HepG2 (cell line): Measurements from ENCODE around the gene NOA1. TPM values are rescaled to one million over a fixed set of nuclear protein-coding genes. Genes with fewer than 3 reads are reported as not detected.

Experiments
- ARNT2 ChIP-seq: sonication (generic); formaldehyde crosslinking; IDR thresholded peaks from 2 replicates; pipeline ENCODE4 v1.8.0; 2022; ENCODE audit warnings: mild to moderate bottlenecking, low read depth, missing genetic modification reagents, moderate library complexity
- ASH2L ChIP-seq: fragments of 300-600, 200-600 bp; sonication (generic); IDR thresholded peaks from 2 replicates; pipeline ENCODE4 v1.7.0; 2017; ENCODE audit warnings: low read depth, mild to moderate bottlenecking, moderate library complexity, mixed read lengths, low read length; ENCODE audit not compliant: insufficient read length
- CREB3 ChIP-seq: sonication (generic); formaldehyde crosslinking; IDR thresholded peaks from 2 replicates; pipeline ENCODE4 v1.5.0; 2020; ENCODE audit warnings: missing genetic modification reagents
- CREM ChIP-seq, 2 experiments: sonication (generic) in 1 of 2; formaldehyde crosslinking in 1 of 2; IDR thresholded peaks; 2 replicates each; pipeline versions ENCODE4 v1.4.0 to v1.6.1; 2016 to 2020; ENCODE audit warnings: antibody characterized with exemption in 1 of 2, mild to moderate bottlenecking in 1 of 2, missing genetic modification reagents in 1 of 2
- ELF4 ChIP-seq: sonication (generic); formaldehyde crosslinking; IDR thresholded peaks from 2 replicates; pipeline ENCODE4 v1.5.0; 2020; ENCODE audit warnings: missing genetic modification reagents, mild to moderate bottlenecking, moderate library complexity, borderline replicate concordance
- GABPB1 ChIP-seq: IDR thresholded peaks from 2 replicates; pipeline ENCODE4 v1.6.1; 2016; ENCODE audit warnings: mild to moderate bottlenecking, missing genetic modification reagents, moderate library complexity, missing compliant biosample characterization
- GATAD2A ChIP-seq: IDR thresholded peaks from 2 replicates; pipeline ENCODE4 v1.6.1; 2016
- GMEB1 ChIP-seq: sonication (generic); formaldehyde crosslinking; IDR thresholded peaks from 2 replicates; pipeline ENCODE4 v1.5.1; 2020; ENCODE audit warnings: missing genetic modification reagents, mild to moderate bottlenecking, borderline replicate concordance
- HNRNPK ChIP-seq: fragments of 200-400 bp; formaldehyde crosslinking; IDR thresholded peaks from 2 replicates; pipeline ENCODE4 v1.6.1; 2018; ENCODE audit warnings: low read length, low read depth, moderate library complexity, mild to moderate bottlenecking; ENCODE audit not compliant: poor library complexity, severe bottlenecking
- IRF2 ChIP-seq: IDR thresholded peaks from 2 replicates; pipeline ENCODE4 v1.6.1; 2018; ENCODE audit warnings: missing genetic modification reagents, missing compliant biosample characterization
- KMT2A ChIP-seq: sonication (generic); formaldehyde crosslinking; IDR thresholded peaks from 2 replicates; pipeline ENCODE4 v1.4.0; 2020; ENCODE audit warnings: missing genetic modification reagents
- NFE2 ChIP-seq: sonication (generic); formaldehyde crosslinking; IDR thresholded peaks from 2 replicates; pipeline ENCODE4 v1.4.0; 2020; ENCODE audit warnings: missing genetic modification reagents
- RNF2 ChIP-seq: fragments of 450-650 bp; conservative IDR thresholded peaks from 2 replicates; pipeline ENCODE4 v1.6.1; 2016; ENCODE audit warnings: low read depth
- SALL2 ChIP-seq: sonication (generic); formaldehyde crosslinking; IDR thresholded peaks from 2 replicates; pipeline ENCODE4 v1.8.1; 2023; ENCODE audit warnings: mild to moderate bottlenecking, missing genetic modification reagents, inconsistent platforms
- SKI ChIP-seq: fragments of 450-650 bp; IDR thresholded peaks from one replicate; pipeline ENCODE4 v1.6.1; 2018; ENCODE audit warnings: mild to moderate bottlenecking; ENCODE audit not compliant: partially characterized antibody
- SMAD1 ChIP-seq: sonication (generic); formaldehyde crosslinking; IDR thresholded peaks from 2 replicates; pipeline ENCODE4 v1.4.0; 2020; ENCODE audit warnings: missing genetic modification reagents, low read depth, mild to moderate bottlenecking, borderline replicate concordance
- TMF1 ChIP-seq: sonication (generic); formaldehyde crosslinking; IDR thresholded peaks from 2 replicates; pipeline ENCODE4 v1.8.1; 2022; ENCODE audit warnings: low read depth, missing genetic modification reagents
- ZNF138 ChIP-seq: sonication (generic); formaldehyde crosslinking; IDR thresholded peaks from 2 replicates; pipeline ENCODE4 v1.5.0; 2020; ENCODE audit warnings: mild to moderate bottlenecking, low read depth, missing genetic modification reagents
- ZNF260 ChIP-seq: sonication (generic); formaldehyde crosslinking; IDR thresholded peaks from 2 replicates; pipeline ENCODE4 v1.4.0; 2020; ENCODE audit warnings: missing genetic modification reagents, low read depth, mild to moderate bottlenecking, borderline replicate concordance
- ZNF350 ChIP-seq: sonication (generic); formaldehyde crosslinking; IDR thresholded peaks from 2 replicates; pipeline ENCODE4 v1.4.0; 2020; ENCODE audit warnings: mild to moderate bottlenecking, low read depth, missing genetic modification reagents, borderline replicate concordance
- ZNF354B ChIP-seq: sonication (generic); formaldehyde crosslinking; IDR thresholded peaks from 2 replicates; pipeline ENCODE4 v1.8.0; 2022; ENCODE audit warnings: mild to moderate bottlenecking, missing genetic modification reagents
- ZNF44 ChIP-seq: sonication (generic); formaldehyde crosslinking; IDR thresholded peaks from 2 replicates; pipeline ENCODE4 v1.5.1; 2020; ENCODE audit warnings: mild to moderate bottlenecking, missing genetic modification reagents
- ZNF570 ChIP-seq: sonication (generic); formaldehyde crosslinking; IDR thresholded peaks from 2 replicates; pipeline ENCODE4 v1.4.0; 2020; ENCODE audit warnings: mild to moderate bottlenecking, missing genetic modification reagents, borderline replicate concordance
- ZNF678 ChIP-seq: sonication (generic); formaldehyde crosslinking; IDR thresholded peaks from 2 replicates; pipeline ENCODE4 v1.4.0; 2020; ENCODE audit warnings: mild to moderate bottlenecking, missing genetic modification reagents
- polyA plus RNA-seq, 8 experiments: library from polyadenylated mRNA; depleted of rRNA in 3 of 8; stranded (reverse) in 7 of 8; unstranded in 1 of 8; fragments of >200 nt; fragmentation: Illumina TruSeq in 4 of 8; extraction: Trizol in 4 of 8; gene quantifications; 2 replicates each; pipeline versions ENCODE4 v1.2.1 to v1.2.3, GENCODE V29; 2011 to 2016; ENCODE audit warnings: low read depth in 4 of 8, missing spikeins in 1 of 8, mixed read lengths in 1 of 8; ENCODE audit not compliant: insufficient read depth in 1 of 8
- total RNA-seq, 5 experiments: library from RNA; depleted of rRNA; stranded (reverse); fragments of >200 nt; fragmentation: Illumina TruSeq; extraction: Trizol; gene quantifications; 2 replicates each; pipeline ENCODE4 v1.2.3, GENCODE V29; 2016; ENCODE audit warnings: low read depth in 1 of 5
- TF ChIP-seq, protein P1 (sequence below): sonication (generic); formaldehyde crosslinking; IDR thresholded peaks from 2 replicates; pipeline ENCODE4 v1.8.1; 2023; ENCODE audit warnings: mild to moderate bottlenecking, moderate library complexity, missing genetic modification reagents
- TF ChIP-seq, protein P2 (sequence below): fragments of 450-650 bp; IDR thresholded peaks from 2 replicates; pipeline ENCODE4 v1.6.1; 2016

Gene NOA1
- total and polyA plus RNA-seq, 2 of the 13 experiments (the other 11 are each of a cell fraction or from before 2014, with no cell fraction given), result 17.3 to 19.0 TPM

- TF ChIP-seq SMAD1 (CRISPR knock-in tag) (no peak), ZNF138 (CRISPR knock-in tag) (no peak), CREB3 (no peak), ASH2L (peak; percentile 77), ZNF44 (CRISPR knock-in tag) (peak; percentile 88), RNF2 (peak; percentile 80; the same call in 1 of the 2 replicates), GMEB1 (CRISPR knock-in tag) (peak; percentile 80), TMF1 (CRISPR knock-in tag) (no peak), GATAD2A (CRISPR knock-in tag) (peak; percentile 34; the same call in 1 of the 2 replicates), GABPB1 (CRISPR knock-in tag) (peak; percentile 78), ZNF260 (CRISPR knock-in tag) (no peak), ELF4 (CRISPR knock-in tag) (no peak), SKI (no peak), HNRNPK (no peak), ZNF678 (CRISPR knock-in tag) (0 out of 2 replicates have a peak, but pooled peaks have one; percentile 65), ZNF570 (CRISPR knock-in tag) (no peak), ARNT2 (CRISPR knock-in tag) (peak; percentile 54; the same call in 1 of the 2 replicates), ZNF354B (CRISPR knock-in tag) (no peak), IRF2 (CRISPR knock-in tag) (peak; percentile 31; the same call in 1 of the 2 replicates), SALL2 (CRISPR knock-in tag) (no peak), KMT2A (CRISPR knock-in tag) (peak; percentile 75; the same call in 1 of the 2 replicates), NFE2 (no peak), CREM (IDR thresholded peaks at IDR 0.05) (peak; percentile 83), CREM (CRISPR knock-in tag; IDR thresholded peaks at IDR 0.05) (no peak), ZNF350 (0 out of 2 replicates have a peak, but pooled peaks have one; percentile 48)
- TF ChIP-seq, protein P1, sequence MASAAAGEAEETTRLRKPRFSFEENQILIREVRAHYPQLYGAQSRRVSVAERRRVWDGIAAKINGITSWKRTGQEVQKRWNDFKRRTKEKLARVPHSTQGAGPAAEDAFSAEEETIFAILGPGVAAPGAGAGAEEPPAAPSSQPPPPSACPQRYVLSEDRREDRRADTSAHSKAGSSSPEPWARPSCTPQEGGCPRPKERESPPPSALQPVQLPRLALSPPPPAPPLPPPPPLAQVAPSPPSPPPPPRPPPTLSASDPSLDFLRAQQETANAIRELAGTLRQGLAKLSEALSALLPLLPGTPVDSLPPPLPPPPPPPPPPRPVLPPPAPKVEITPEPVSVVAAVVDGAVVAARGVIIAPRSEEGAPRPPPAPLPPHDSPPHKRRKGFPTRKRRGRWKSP (CRISPR knock-in tag), result peak; percentile 21; the same call in 1 of the 2 replicates
- TF ChIP-seq, protein P2, sequence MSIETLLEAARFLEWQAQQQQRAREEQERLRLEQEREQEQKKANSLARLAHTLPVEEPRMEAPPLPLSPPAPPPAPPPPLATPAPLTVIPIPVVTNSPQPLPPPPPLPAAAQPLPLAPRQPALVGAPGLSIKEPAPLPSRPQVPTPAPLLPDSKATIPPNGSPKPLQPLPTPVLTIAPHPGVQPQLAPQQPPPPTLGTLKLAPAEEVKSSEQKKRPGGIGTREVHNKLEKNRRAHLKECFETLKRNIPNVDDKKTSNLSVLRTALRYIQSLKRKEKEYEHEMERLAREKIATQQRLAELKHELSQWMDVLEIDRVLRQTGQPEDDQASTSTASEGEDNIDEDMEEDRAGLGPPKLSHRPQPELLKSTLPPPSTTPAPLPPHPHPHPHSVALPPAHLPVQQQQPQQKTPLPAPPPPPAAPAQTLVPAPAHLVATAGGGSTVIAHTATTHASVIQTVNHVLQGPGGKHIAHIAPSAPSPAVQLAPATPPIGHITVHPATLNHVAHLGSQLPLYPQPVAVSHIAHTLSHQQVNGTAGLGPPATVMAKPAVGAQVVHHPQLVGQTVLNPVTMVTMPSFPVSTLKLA, result peak; percentile 39; the same call in 1 of the 2 replicates
Observed at GRCh38 chr4:56978750-56979303, 1.4 kb upstream of the NOA1 start, which contains the start of gene POLR2B (continued).
